ENCODE measurements around the gene DLX4. TPM values are rescaled to one million over a fixed set of nuclear protein-coding genes. Genes with fewer than 3 reads are reported as not detected.

Gene DLX4
- total RNA-seq, 1 experiment from 2014 or later, result 1.3 TPM

DNA sequence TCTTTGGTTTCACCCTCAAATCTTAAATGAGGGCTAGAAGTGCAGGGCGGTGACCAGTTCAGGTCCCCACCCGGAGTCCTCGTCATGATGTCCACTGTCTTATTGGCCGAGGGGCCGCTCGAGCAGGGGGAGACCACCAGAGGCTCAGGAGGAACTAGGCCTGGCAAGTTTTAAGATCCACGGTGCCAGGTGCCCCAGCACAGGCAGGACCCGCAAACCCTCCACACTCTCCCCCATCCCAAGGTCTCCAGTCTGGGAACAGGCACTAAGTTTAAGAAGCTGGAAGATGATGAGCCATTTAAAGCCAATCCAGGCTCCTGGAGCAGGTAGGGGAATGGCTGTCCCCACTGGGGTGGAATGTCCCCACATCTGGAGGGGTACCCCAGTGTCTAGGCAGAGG, 21.9 kb downstream of the DLX4 start:
- no peaks in the 10 kb centered on the region for H3K36me3 Mint-ChIP-seq
- POLR2A ChIA-PET, result interaction anchor here (0.7 kb wide), 1 partner anchor 15 kb away, joined by 4 read pairs; no protein-coding TSS in a partner anchor
- no peaks in the 10 kb centered on the region for H3K9me3 Mint-ChIP-seq
- H3K27ac Mint-ChIP-seq, result no peak overlapping the region
- ATAC-seq, result no peak
- H3K4me3 Mint-ChIP-seq, result no peak overlapping the region
- CTCF ChIA-PET, result interaction anchor here (1.0 to 5.7 kb wide), 2 partner anchors 38 to 39 kb away, joined by 3 to 33 read pairs; no protein-coding TSS in a partner anchor
- no peak for TF ChIP-seq PRRX2 (CRISPR knock-in tag; IDR thresholded peaks at IDR 0.05)
- no peak for TF ChIP-seq ZNF138 (CRISPR knock-in tag; conservative IDR thresholded peaks at IDR 0.05)
- TF ChIP-seq GABPB1 (CRISPR knock-in tag; IDR thresholded peaks at IDR 0.05), result no peak
- TF ChIP-seq, protein P1, sequence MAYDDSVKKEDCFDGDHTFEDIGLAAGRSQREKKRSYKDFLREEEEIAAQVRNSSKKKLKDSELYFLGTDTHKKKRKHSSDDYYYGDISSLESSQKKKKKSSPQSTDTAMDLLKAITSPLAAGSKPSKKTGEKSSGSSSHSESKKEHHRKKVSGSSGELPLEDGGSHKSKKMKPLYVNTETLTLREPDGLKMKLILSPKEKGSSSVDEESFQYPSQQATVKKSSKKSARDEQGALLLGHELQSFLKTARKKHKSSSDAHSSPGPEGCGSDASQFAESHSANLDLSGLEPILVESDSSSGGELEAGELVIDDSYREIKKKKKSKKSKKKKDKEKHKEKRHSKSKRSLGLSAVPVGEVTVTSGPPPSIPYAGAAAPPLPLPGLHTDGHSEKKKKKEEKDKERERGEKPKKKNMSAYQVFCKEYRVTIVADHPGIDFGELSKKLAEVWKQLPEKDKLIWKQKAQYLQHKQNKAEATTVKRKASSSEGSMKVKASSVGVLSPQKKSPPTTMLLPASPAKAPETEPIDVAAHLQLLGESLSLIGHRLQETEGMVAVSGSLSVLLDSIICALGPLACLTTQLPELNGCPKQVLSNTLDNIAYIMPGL (CRISPR knock-in tag; IDR thresholded peaks at IDR 0.05), result no peak
- TF ChIP-seq, protein P2, sequence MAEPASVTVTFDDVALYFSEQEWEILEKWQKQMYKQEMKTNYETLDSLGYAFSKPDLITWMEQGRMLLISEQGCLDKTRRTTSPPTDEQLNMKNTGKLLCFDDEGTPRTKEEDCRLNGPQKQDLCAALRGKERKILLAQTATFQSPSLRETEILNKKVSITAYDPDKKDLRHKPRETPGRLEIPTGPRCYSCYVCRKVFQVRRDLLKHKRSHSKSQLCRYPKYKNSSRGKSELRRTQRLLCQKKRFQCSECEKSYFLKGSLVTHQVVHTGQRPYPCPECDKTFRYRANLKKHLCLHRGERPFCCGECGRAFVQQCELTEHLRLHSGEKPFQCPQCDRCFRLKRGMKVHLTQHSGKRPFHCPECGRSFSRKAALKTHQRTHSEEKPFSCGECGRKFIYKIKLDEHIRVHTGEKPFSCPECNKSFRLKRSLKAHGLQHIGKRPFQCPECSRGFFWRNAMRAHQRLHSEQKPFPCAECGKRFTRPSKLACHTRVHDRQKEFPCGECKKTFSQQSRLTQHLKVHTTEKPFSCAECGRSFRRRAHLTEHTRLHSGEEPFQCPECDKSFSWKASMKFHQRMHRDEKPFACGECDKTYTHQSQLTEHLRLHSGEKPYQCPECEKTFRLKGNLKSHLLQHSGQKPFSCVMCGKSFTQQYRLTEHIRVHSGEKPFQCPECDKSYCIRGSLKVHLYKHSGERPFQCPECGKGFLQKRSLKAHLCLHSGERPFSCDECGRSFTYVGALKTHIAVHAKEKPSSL (CRISPR knock-in tag; conservative IDR thresholded peaks at IDR 0.05), result no peak
- no peak for TF ChIP-seq RORB (CRISPR knock-in tag; IDR thresholded peaks at IDR 0.05)
- H3K4me1 Mint-ChIP-seq, result peaks cover 33% of the 10 kb centered on the region
- H3K27me3 Mint-ChIP-seq (ENCODE audit: low read depth), result peaks cover 99% of the 10 kb centered on the region
- no peak for DNase-seq (ENCODE audit: low spot score)

DNA sequence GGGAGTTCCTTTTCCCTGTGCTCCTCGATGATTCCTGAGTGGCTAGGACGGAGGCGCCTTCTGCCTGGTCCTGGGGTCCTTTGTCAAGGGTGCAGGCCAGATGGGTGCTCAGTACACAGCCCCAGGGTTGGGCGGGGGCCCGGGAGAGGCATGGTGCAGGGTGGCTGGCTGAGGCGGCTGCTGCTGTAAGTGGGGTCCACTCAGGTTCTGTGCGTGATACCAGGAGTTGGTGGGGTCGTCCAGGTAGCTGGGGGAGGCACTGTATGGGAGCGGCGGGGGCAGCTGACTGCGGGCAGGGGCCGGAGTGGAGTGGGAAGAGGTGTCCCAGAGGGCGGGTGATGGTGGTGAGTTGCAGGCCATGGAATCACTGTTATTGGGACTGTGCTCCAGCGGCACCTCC, 22.4 kb downstream of the DLX4 start:
- no peak overlapping the region for H3K4me3 Mint-ChIP-seq
- ChIA-PET POLR2A (no interaction called here), CTCF (interaction anchor here (1.0 kb wide), 1 partner anchor 39 kb away, joined by 3 read pairs; no protein-coding TSS in a partner anchor)
- H3K9me3 Mint-ChIP-seq, result no peaks in the 10 kb centered on the region
- DNase-seq (ENCODE audit: low spot score), result no peak
- H3K27me3 Mint-ChIP-seq (ENCODE audit: low read depth), result peaks cover 99% of the 10 kb centered on the region
- H3K36me3 Mint-ChIP-seq, result no peaks in the 10 kb centered on the region
- H3K27ac Mint-ChIP-seq, result no peak overlapping the region
- ATAC-seq, result no peak
- peaks cover 38% of the 10 kb centered on the region for H3K4me1 Mint-ChIP-seq
- TF ChIP-seq, protein P3, sequence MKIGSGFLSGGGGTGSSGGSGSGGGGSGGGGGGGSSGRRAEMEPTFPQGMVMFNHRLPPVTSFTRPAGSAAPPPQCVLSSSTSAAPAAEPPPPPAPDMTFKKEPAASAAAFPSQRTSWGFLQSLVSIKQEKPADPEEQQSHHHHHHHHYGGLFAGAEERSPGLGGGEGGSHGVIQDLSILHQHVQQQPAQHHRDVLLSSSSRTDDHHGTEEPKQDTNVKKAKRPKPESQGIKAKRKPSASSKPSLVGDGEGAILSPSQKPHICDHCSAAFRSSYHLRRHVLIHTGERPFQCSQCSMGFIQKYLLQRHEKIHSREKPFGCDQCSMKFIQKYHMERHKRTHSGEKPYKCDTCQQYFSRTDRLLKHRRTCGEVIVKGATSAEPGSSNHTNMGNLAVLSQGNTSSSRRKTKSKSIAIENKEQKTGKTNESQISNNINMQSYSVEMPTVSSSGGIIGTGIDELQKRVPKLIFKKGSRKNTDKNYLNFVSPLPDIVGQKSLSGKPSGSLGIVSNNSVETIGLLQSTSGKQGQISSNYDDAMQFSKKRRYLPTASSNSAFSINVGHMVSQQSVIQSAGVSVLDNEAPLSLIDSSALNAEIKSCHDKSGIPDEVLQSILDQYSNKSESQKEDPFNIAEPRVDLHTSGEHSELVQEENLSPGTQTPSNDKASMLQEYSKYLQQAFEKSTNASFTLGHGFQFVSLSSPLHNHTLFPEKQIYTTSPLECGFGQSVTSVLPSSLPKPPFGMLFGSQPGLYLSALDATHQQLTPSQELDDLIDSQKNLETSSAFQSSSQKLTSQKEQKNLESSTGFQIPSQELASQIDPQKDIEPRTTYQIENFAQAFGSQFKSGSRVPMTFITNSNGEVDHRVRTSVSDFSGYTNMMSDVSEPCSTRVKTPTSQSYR (CRISPR knock-in tag; IDR thresholded peaks at IDR 0.05), result no peak
- TF ChIP-seq, protein P4, sequence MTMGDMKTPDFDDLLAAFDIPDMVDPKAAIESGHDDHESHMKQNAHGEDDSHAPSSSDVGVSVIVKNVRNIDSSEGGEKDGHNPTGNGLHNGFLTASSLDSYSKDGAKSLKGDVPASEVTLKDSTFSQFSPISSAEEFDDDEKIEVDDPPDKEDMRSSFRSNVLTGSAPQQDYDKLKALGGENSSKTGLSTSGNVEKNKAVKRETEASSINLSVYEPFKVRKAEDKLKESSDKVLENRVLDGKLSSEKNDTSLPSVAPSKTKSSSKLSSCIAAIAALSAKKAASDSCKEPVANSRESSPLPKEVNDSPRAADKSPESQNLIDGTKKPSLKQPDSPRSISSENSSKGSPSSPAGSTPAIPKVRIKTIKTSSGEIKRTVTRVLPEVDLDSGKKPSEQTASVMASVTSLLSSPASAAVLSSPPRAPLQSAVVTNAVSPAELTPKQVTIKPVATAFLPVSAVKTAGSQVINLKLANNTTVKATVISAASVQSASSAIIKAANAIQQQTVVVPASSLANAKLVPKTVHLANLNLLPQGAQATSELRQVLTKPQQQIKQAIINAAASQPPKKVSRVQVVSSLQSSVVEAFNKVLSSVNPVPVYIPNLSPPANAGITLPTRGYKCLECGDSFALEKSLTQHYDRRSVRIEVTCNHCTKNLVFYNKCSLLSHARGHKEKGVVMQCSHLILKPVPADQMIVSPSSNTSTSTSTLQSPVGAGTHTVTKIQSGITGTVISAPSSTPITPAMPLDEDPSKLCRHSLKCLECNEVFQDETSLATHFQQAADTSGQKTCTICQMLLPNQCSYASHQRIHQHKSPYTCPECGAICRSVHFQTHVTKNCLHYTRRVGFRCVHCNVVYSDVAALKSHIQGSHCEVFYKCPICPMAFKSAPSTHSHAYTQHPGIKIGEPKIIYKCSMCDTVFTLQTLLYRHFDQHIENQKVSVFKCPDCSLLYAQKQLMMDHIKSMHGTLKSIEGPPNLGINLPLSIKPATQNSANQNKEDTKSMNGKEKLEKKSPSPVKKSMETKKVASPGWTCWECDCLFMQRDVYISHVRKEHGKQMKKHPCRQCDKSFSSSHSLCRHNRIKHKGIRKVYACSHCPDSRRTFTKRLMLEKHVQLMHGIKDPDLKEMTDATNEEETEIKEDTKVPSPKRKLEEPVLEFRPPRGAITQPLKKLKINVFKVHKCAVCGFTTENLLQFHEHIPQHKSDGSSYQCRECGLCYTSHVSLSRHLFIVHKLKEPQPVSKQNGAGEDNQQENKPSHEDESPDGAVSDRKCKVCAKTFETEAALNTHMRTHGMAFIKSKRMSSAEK (CRISPR knock-in tag; IDR thresholded peaks at IDR 0.05; ENCODE audit: borderline replicate concordance), result no peak
- no peak for TF ChIP-seq TEAD4 (CRISPR knock-in tag; IDR thresholded peaks at IDR 0.05)
- TF ChIP-seq, protein P5, sequence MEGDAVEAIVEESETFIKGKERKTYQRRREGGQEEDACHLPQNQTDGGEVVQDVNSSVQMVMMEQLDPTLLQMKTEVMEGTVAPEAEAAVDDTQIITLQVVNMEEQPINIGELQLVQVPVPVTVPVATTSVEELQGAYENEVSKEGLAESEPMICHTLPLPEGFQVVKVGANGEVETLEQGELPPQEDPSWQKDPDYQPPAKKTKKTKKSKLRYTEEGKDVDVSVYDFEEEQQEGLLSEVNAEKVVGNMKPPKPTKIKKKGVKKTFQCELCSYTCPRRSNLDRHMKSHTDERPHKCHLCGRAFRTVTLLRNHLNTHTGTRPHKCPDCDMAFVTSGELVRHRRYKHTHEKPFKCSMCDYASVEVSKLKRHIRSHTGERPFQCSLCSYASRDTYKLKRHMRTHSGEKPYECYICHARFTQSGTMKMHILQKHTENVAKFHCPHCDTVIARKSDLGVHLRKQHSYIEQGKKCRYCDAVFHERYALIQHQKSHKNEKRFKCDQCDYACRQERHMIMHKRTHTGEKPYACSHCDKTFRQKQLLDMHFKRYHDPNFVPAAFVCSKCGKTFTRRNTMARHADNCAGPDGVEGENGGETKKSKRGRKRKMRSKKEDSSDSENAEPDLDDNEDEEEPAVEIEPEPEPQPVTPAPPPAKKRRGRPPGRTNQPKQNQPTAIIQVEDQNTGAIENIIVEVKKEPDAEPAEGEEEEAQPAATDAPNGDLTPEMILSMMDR (IDR thresholded peaks at IDR 0.05), result no peak
- TF ChIP-seq PRRX2 (CRISPR knock-in tag; IDR thresholded peaks at IDR 0.05), result no peak
- TF ChIP-seq, protein P6, sequence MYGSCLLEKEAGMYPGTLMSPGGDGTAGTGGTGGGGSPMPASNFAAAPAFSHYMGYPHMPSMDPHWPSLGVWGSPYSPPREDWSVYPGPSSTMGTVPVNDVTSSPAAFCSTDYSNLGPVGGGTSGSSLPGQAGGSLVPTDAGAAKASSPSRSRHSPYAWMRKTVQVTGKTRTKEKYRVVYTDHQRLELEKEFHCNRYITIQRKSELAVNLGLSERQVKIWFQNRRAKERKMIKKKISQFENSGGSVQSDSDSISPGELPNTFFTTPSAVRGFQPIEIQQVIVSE (CRISPR knock-in tag; IDR thresholded peaks at IDR 0.05; ENCODE audit: borderline replicate concordance), result no peak
- no peak for TF ChIP-seq OVOL2 (CRISPR knock-in tag; IDR thresholded peaks at IDR 0.05; ENCODE audit: borderline replicate concordance)
- no peak for TF ChIP-seq EMX1 (CRISPR knock-in tag; IDR thresholded peaks at IDR 0.05)
- TF ChIP-seq, protein P7, sequence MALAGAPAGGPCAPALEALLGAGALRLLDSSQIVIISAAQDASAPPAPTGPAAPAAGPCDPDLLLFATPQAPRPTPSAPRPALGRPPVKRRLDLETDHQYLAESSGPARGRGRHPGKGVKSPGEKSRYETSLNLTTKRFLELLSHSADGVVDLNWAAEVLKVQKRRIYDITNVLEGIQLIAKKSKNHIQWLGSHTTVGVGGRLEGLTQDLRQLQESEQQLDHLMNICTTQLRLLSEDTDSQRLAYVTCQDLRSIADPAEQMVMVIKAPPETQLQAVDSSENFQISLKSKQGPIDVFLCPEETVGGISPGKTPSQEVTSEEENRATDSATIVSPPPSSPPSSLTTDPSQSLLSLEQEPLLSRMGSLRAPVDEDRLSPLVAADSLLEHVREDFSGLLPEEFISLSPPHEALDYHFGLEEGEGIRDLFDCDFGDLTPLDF (CRISPR knock-in tag; IDR thresholded peaks at IDR 0.05), result no peak
- no peak for TF ChIP-seq ELF4 (CRISPR knock-in tag; IDR thresholded peaks at IDR 0.05; ENCODE audit: low read depth)
- TF ChIP-seq ZNF423 (CRISPR knock-in tag; IDR thresholded peaks at IDR 0.05), result no peak
